Kidney (tissue), 14 donors: ENCODE measurements around the gene UGGT2. TPM values are rescaled to one million over a fixed set of nuclear protein-coding genes. Genes with fewer than 3 reads are reported as not detected.
"Not testable (repeated sequence)": the region's sequence is repeated elsewhere in the genome, so short reads cannot be mapped to it uniquely, and the experiment has no call there.

Experiments
- DNase-seq, 5 donors: peaks; one replicate each; pipeline ENCODE4 v3.0.0-alpha.2; 2013 to 2020
- FAIRE-seq: peaks from 2 replicates; lab custom pipeline; 2012; peaks lifted over from hg19 to GRCh38; lab: Jason Lieb, UNC
- H3K27ac ChIP-seq, 2 donors: one replicate each; pipeline ENCODE4 v1.7.0; 2013; ENCODE audit warnings: low read depth in 2 of 2, low read length in 2 of 2, inconsistent platforms in 1 of 2
- H3K27me3 ChIP-seq: one replicate; pipeline ENCODE4 v1.7.1; 2013; ENCODE audit warnings: low read length, inconsistent platforms; ENCODE audit not compliant: control insufficient read depth, insufficient read depth
- H3K36me3 ChIP-seq, 3 donors: one replicate each; pipeline versions ENCODE4 v1.7.0 to v1.7.1; 2013; ENCODE audit warnings: low read length in 3 of 3, control low read depth in 1 of 3, inconsistent platforms in 1 of 3; ENCODE audit not compliant: insufficient read depth in 3 of 3, control insufficient read depth in 2 of 3
- H3K4me1 ChIP-seq, 3 donors: one replicate each; pipeline versions ENCODE4 v1.7.0 to v1.7.1; 2013; ENCODE audit warnings: low read length in 3 of 3, inconsistent platforms in 1 of 3, low read depth in 1 of 3; ENCODE audit not compliant: control insufficient read depth in 2 of 3, insufficient read depth in 2 of 3
- H3K4me3 ChIP-seq, 3 donors: one replicate each; pipeline versions ENCODE4 v1.7.0 to v1.8.1; 2013; ENCODE audit warnings: low read length in 3 of 3, control low read depth in 1 of 3, inconsistent platforms in 1 of 3
- H3K9ac ChIP-seq, 3 donors: one replicate each; pipeline versions ENCODE4 v1.7.0 to v1.7.1; 2013; ENCODE audit warnings: low read length in 3 of 3, control low read depth in 1 of 3, inconsistent platforms in 1 of 3
- H3K9me3 ChIP-seq, 3 donors: one replicate each; pipeline versions ENCODE4 v1.7.0 to v1.7.1; 2013; ENCODE audit warnings: low read length in 3 of 3, control low read depth in 1 of 3, inconsistent platforms in 1 of 3; ENCODE audit not compliant: control insufficient read depth in 2 of 3, insufficient read depth in 1 of 3
- intact Hi-C: fragments of 100-400 bp; cut with DNase I; formaldehyde crosslinking; loops from one replicate; pipeline ENCODE4 v1.11.1; 2022
- polyA plus RNA-seq: library from polyadenylated mRNA; stranded (reverse); fragments of 350-450 nt; fragmentation: Illumina TruSeq; extraction: RNeasy Lipid Tissue Mini Kit (QIAGEN cat#74804); gene quantifications from one replicate; pipeline ENCODE4 v1.2.3, GENCODE V29; 2014; ENCODE audit warnings: low read depth, low replicate concordance; ENCODE audit not compliant: insufficient read depth
- total RNA-seq: library from RNA; stranded (reverse); fragmentation: NEBNext Ultra II Directional; extraction: Animal tissue kit (Norgen Biotek cat#: 25700); gene quantifications from one replicate; pipeline ENCODE4 v1.2.1, GENCODE V29; 2021
- TF ChIP-seq, protein P1 (sequence below): IDR thresholded peaks from 3 replicates; pipeline ENCODE4 v1.5.1; 2012; ENCODE audit warnings: mild to moderate bottlenecking, moderate library complexity, borderline replicate concordance; ENCODE audit not compliant: insufficient read depth; ENCODE audit errors: extremely low read depth
- donor health status: control.
- donor health status: control.
- donor health status: control.
- donor health status: control.
- donor health status: control.
- donor health status: DM: yes; HTN: yes; CAD: no.
- donor health status: Normal renal cell carcinoma (clear cell type).

The UGGT2 gene
- total and polyA plus RNA-seq, 2 donors from 2014 or later, result 10.0 to 31.9 TPM

DNA sequence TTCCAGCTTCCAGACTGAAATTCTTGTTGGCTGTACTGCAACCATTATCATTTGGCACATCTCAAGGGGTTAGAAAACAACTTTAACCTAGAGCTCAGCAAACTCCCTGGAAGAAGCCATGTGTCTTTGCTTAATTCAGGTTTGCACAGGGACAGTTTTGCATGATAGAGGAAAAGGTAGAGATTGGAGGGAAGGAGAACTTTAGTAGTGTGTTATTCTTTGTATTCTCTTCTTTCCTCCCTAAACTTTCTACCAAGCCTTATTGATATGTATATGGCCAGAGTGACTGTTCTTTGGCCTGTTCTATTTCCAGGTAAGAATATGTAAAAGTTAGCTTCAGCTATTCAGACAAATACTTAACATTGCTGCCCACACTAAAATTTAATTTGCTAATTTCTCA lies 53.1 kb downstream of the UGGT2 start:
- H3K36me3 ChIP-seq, result no peaks in the 10 kb centered on the region
- no peaks in the 10 kb centered on the region for H3K9me3 ChIP-seq
- H3K9ac ChIP-seq, result no peak overlapping the region
- FAIRE-seq, result no peak
- H3K4me3 ChIP-seq, result no peak overlapping the region
- no peaks in the 10 kb centered on the region for H3K4me1 ChIP-seq
- TF ChIP-seq, protein P1, sequence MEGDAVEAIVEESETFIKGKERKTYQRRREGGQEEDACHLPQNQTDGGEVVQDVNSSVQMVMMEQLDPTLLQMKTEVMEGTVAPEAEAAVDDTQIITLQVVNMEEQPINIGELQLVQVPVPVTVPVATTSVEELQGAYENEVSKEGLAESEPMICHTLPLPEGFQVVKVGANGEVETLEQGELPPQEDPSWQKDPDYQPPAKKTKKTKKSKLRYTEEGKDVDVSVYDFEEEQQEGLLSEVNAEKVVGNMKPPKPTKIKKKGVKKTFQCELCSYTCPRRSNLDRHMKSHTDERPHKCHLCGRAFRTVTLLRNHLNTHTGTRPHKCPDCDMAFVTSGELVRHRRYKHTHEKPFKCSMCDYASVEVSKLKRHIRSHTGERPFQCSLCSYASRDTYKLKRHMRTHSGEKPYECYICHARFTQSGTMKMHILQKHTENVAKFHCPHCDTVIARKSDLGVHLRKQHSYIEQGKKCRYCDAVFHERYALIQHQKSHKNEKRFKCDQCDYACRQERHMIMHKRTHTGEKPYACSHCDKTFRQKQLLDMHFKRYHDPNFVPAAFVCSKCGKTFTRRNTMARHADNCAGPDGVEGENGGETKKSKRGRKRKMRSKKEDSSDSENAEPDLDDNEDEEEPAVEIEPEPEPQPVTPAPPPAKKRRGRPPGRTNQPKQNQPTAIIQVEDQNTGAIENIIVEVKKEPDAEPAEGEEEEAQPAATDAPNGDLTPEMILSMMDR, result no peak
- no peak for DNase-seq
- intact Hi-C loops, result no loop called here
- no peaks in the 10 kb centered on the region for H3K27me3 ChIP-seq
- no peak overlapping the region for H3K27ac ChIP-seq

DNA sequence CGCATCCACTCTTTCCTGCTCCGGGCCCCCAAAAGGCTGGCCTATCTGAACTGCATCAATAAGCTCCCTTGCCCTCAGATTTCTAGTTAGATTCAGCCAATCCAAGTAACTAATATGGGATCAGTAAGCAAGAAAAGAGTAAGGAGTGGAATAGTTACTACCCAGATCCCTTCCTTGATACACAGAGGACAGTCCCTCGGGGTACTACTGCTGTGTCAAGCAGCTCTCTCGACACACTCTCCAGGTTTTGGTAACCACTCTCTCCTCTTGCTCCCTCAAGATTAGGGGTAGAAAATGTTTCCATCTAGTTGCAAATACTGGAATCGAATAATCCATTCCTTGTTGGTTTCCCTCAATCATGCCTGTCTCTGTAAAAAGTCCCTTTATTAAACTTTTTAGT lies 65.4 kb downstream of the UGGT2 start:
- Histone ChIP-seq H3K9ac (no peak overlapping the region), H3K9me3 (no peaks in the 10 kb centered on the region), H3K27me3 (no peaks in the 10 kb centered on the region), H3K36me3 (no peaks in the 10 kb centered on the region), H3K4me3 (no peak overlapping the region), H3K27ac (no peak overlapping the region), H3K4me1 (no peaks in the 10 kb centered on the region)
- intact Hi-C loops, result no loop called here
- FAIRE-seq, result no peak
- DNase-seq, result no peak
- TF ChIP-seq, protein P1, result no peak

DNA sequence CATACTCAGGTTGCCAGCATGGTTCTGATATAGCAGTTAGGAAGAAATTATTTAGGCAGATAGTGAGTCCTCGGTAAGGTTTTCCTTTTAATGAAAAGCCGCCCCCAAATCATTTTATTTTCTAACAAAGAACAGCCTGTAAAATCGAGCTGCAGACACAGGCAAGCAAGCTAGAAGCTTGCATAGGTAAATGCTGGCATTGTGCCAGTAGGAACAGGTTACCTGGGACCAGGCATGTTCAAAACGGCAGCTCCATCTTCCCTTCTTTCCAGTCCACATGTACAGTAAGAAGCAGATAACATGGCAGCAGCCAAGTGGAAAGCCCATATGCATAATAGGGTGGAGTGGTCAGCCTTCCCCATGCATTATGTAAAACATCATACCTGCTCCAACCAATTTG lies 71.1 kb downstream of the UGGT2 start:
- intact Hi-C loops, result no loop called here
- FAIRE-seq, result no peak

DNA sequence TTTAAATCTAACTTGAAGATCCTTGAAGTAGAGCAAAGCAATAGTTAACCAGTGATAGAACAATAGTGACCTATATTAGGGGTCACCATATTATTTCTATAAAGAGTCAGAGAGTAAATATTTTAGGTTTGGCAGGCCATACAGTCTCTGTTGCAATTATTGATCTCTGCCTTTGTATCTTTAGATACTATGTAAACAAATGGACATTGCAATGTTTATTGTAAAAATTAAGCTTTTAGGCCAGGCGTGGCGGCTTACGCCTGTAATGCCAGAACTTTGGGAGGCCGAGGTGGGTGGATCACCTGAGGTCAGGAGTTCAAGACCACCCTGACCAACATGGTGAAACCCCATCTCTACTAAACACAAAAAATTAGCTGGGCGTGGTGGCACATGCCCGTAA lies 80.5 kb downstream of the UGGT2 start:
- H3K9me3 ChIP-seq, H3K27ac ChIP-seq, H3K27me3 ChIP-seq, DNase-seq, H3K4me1 ChIP-seq, H3K36me3 ChIP-seq, H3K4me3 ChIP-seq, H3K9ac ChIP-seq, intact Hi-C loops, FAIRE-seq: not testable (repeated sequence)

More for the DNA sequence above, 71.1 kb downstream of the UGGT2 start:
- H3K4me1 ChIP-seq, result no peaks in the 10 kb centered on the region
- H3K27ac ChIP-seq, result no peak overlapping the region
- TF ChIP-seq, protein P1, result no peak
- H3K4me3 ChIP-seq, result no peak overlapping the region
- H3K9me3 ChIP-seq, result no peaks in the 10 kb centered on the region
- H3K36me3 ChIP-seq, result no peaks in the 10 kb centered on the region
- no peaks in the 10 kb centered on the region for H3K27me3 ChIP-seq
- no peak overlapping the region for H3K9ac ChIP-seq
- DNase-seq, result no peak
